Measurements from ENCODE around the gene CCNI. TPM values are rescaled to one million over a fixed set of nuclear protein-coding genes. Genes with fewer than 3 reads are reported as not detected.

CCNI gene
- total and polyA plus RNA-seq, 9 donors, result 220 to 772 (median 355) TPM

DNA sequence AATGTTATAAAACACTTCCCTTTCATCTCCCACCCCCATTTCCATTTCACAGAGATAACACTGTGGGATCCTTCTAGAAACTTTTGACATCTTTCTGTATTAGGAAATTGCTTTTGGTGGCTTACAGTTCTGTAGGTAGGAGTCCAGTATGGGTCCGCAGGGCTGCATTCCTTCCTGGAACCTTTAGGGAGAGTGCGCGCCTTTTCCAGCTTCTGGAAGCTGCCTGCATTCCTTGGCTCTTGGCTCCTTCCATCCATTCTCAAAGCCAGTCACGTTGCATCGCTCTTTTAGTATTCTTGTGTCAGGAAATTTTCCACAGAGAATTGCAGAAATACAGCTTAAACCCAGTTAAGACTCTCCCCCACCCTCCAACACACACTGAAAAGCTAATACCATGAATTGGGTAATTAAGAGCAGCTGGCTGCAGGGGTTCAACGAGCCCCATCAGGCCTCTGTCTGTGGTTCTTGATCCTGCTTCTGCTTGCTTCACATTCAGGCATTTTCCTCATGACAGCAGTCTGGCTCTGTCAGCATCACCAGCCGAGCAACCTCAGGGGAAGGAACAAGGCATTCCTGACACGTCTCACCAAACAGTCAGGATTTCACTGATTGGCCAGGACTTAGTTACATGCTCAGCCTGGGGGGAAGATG lies 77.4 kb downstream of the CCNI start:
- Histone ChIP-seq H3K4me3 (no peak overlapping the region), H3K4me1 (ENCODE audit: insufficient read depth) (peaks cover 2% of the 10 kb centered on the region), H3K27me3 (no peaks in the 10 kb centered on the region), H3K36me3 (no peaks in the 10 kb centered on the region), H3K9me3 (no peaks in the 10 kb centered on the region), H3K27ac (no peak overlapping the region)
- WGBS, 3 donors, result 77 to 86% (median 85%) methylated on average over 8 of the region's 8 CpGs
- intact Hi-C loops (cut with DNase I), result no loop called here
- no peak for DNase-seq
- TF ChIP-seq EP300 (IDR thresholded peaks at IDR 0.05) (no peak), POLR2A (IDR thresholded peaks at IDR 0.05) (no peak)
- TF ChIP-seq, protein P1, sequence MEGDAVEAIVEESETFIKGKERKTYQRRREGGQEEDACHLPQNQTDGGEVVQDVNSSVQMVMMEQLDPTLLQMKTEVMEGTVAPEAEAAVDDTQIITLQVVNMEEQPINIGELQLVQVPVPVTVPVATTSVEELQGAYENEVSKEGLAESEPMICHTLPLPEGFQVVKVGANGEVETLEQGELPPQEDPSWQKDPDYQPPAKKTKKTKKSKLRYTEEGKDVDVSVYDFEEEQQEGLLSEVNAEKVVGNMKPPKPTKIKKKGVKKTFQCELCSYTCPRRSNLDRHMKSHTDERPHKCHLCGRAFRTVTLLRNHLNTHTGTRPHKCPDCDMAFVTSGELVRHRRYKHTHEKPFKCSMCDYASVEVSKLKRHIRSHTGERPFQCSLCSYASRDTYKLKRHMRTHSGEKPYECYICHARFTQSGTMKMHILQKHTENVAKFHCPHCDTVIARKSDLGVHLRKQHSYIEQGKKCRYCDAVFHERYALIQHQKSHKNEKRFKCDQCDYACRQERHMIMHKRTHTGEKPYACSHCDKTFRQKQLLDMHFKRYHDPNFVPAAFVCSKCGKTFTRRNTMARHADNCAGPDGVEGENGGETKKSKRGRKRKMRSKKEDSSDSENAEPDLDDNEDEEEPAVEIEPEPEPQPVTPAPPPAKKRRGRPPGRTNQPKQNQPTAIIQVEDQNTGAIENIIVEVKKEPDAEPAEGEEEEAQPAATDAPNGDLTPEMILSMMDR (IDR thresholded peaks at IDR 0.05), result no peak

DNA sequence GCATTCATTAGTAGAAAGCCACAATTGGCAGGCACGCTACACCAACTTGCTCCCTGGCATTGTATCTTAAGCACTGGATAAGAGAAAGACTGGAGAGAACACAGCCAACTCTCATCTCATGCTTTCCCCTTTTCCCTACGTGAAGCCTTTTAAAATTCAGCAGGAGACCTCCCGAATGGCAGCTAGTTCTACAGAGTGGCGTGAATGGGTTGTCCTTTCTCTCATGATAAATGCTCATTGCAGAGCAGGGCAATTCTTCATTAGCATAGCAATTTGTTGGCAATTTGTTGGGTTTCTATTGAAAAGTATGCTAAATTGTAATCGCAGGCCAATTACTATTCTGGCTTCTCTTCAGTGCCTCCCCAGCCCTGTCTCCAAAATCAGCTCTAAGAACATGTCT lies 78.3 kb downstream of the CCNI start:
- peaks cover 2% of the 10 kb centered on the region for H3K4me1 ChIP-seq (ENCODE audit: insufficient read depth)
- 88 to 94% (median 92%) methylated on average over 5 of the region's 5 CpGs for WGBS, 3 donors
- H3K27ac ChIP-seq, result no peak overlapping the region
- intact Hi-C loops (cut with DNase I), result no loop called here
- H3K27me3 ChIP-seq, result no peaks in the 10 kb centered on the region
- no peaks in the 10 kb centered on the region for H3K36me3 ChIP-seq
- TF ChIP-seq EP300 (IDR thresholded peaks at IDR 0.05), result no peak
- TF ChIP-seq, protein P1 (IDR thresholded peaks at IDR 0.05), result no peak
- no peak for TF ChIP-seq POLR2A (IDR thresholded peaks at IDR 0.05)
- no peaks in the 10 kb centered on the region for H3K9me3 ChIP-seq
- DNase-seq, result no peak
- no peak overlapping the region for H3K4me3 ChIP-seq

Other genes starting within 250 kb of the CCNI start
- 1 to 10 TPM in 1 of 7 donors, under 1 TPM in 3, not detected in 3; 0.10 to 1.3 (median 0.17) TPM for gene SOWAHB, start 177.8 kb downstream of the CCNI start, total RNA-seq
- under 1 TPM; 0.05 to 0.07 TPM for gene SOWAHB, start 177.8 kb downstream of the CCNI start, polyA plus RNA-seq
- gene SEPTIN11, start 126.2 kb downstream of the CCNI start, total RNA-seq, result 10 to 100 TPM; 29.9 to 86.0 (median 54.1) TPM
- gene SEPTIN11, start 126.2 kb downstream of the CCNI start, polyA plus RNA-seq, result 10 to 100 TPM; 24.3 to 43.6 TPM
- gene CCNG2, start 81.2 kb upstream of the CCNI start, total RNA-seq, result 10 to 100 TPM in 6 of 7 donors, 1 to 10 TPM in 1; 9.9 to 39.0 (median 19.7) TPM
- 10 to 100 TPM; 29.7 to 44.9 TPM for gene CCNG2, start 81.2 kb upstream of the CCNI start, polyA plus RNA-seq